Karpas-422 (cell line): Measurements from ENCODE around the gene CPNE5. TPM values are rescaled to one million over a fixed set of nuclear protein-coding genes. Genes with fewer than 3 reads are reported as not detected.
A peak's percentile ranks its signal among the peaks of the same experiment; 100 is the strongest.

Experiments
- DNase-seq: peaks from one replicate; pipeline ENCODE4 v3.0.0-alpha.2; 2015
- H2AFZ ChIP-seq: fragments of 200-600 bp; sonication (generic); 2 replicates; pipeline ENCODE4 v1.6.1; 2014; ENCODE audit warnings: antibody characterized with exemption, low read length, mixed read lengths
- H3K27ac ChIP-seq: fragments of 200-600 bp; sonication (generic); 2 replicates; pipeline ENCODE4 v1.5.1; 2014; ENCODE audit warnings: mild to moderate bottlenecking, low read length, moderate library complexity
- H3K27me3 ChIP-seq: fragments of 200-600 bp; sonication (generic); 2 replicates; pipeline ENCODE4 v1.6.1; 2014; ENCODE audit warnings: low read length, mixed read lengths
- H3K36me3 ChIP-seq: fragments of 200-600 bp; sonication (generic); 2 replicates; pipeline ENCODE4 v1.6.1; 2014; ENCODE audit warnings: low read length, mixed read lengths; ENCODE audit not compliant: insufficient read depth
- H3K4me1 ChIP-seq: fragments of 200-600 bp; sonication (generic); 2 replicates; pipeline ENCODE4 v1.6.1; 2014; ENCODE audit warnings: mild to moderate bottlenecking, low read length, mixed read lengths
- H3K4me2 ChIP-seq: fragments of 200-600 bp; sonication (generic); 2 replicates; pipeline ENCODE4 v1.6.1; 2014; ENCODE audit warnings: low read length, low read depth, mild to moderate bottlenecking; ENCODE audit not compliant: poor library complexity, severe bottlenecking
- H3K4me3 ChIP-seq: fragments of 200-600 bp; sonication (generic); 2 replicates; pipeline ENCODE4 v1.5.1; 2014; ENCODE audit warnings: mild to moderate bottlenecking, antibody characterized with exemption, low read length, mixed read lengths
- H3K79me2 ChIP-seq: fragments of 200-600 bp; sonication (generic); 2 replicates; pipeline ENCODE4 v1.6.1; 2014; ENCODE audit warnings: mild to moderate bottlenecking, low read length, mixed read lengths
- H3K9ac ChIP-seq: fragments of 200-600 bp; sonication (generic); 2 replicates; pipeline ENCODE4 v1.6.0; 2014; ENCODE audit warnings: low read length
- H3K9me2 ChIP-seq: fragments of 200-600 bp; sonication (generic), shearing (Covaris generic); replicated peaks from 2 replicates; pipeline ENCODE4 v1.6.0; 2014; ENCODE audit warnings: mild to moderate bottlenecking, low read length, moderate library complexity; ENCODE audit not compliant: insufficient read depth
- H3K9me3 ChIP-seq: fragments of 300-700, 200-600 bp; sonication (generic); 2 replicates; pipeline ENCODE4 v1.6.1; 2014; ENCODE audit warnings: low read length, mixed read lengths
- H4K20me1 ChIP-seq: fragments of 200-600 bp; sonication (generic); 2 replicates; pipeline ENCODE4 v1.6.1; 2014; ENCODE audit warnings: mild to moderate bottlenecking, antibody characterized with exemption, low read length, low read depth; ENCODE audit not compliant: insufficient read depth
- total RNA-seq: library from RNA; depleted of rRNA; stranded (reverse); fragments of >200 nt; shearing (Covaris generic); gene quantifications from 2 replicates; pipeline ENCODE4 v1.2.3, GENCODE V29; 2014; ENCODE audit warnings: low replicate concordance

The CPNE5 gene
- total RNA-seq, 1 experiment from 2014 or later = 0.63 TPM

DNA sequence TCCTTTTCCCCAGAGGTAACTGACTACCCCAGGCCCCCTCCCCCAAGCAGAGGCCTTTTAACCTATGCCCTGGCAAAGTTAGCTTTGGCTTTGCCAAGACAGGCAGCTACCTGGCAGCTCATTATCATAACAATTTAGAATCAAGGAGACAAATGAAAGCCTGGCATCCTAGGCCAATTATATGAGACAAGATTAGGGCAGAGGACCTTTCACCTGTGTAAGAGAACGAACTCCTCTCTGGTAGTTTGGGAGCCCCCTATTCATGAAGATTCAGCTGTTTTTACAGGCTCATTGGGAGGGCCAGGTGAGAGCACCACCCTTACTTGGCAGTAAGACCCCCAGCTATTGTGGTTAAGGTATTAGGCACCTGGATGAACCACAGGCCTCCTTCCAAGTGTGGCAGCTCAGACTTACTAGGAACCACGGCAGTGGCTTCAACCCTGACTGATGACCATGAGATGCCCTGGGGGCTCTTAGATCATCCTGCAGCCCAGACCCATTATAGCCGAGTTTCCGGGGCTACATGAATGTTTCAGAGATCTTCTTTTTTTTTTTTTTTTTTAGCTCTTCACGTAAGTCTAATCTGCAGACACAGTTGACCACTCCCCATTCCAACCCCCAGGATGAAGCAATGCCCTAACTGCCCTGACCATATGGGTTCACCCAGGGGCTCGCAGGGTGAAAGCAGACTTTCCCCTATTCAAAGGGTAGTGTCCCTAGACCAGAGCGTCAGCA lies 85.4 kb downstream of the CPNE5 start:
- Histone ChIP-seq H3K9me3 (no peaks in the 10 kb centered on the region), H3K9me2 (no peaks in the 10 kb centered on the region), H3K36me3 (no peaks in the 10 kb centered on the region), H3K27me3 (no peaks in the 10 kb centered on the region), H3K79me2 (no peaks in the 10 kb centered on the region), H3K9ac (0 out of 2 replicates have a peak overlapping the region, but pooled peaks have one; percentile 22), H3K27ac (no peak overlapping the region), H3K4me1 (peaks cover 62% of the 10 kb centered on the region), H3K4me3 (no peak overlapping the region), H3K4me2 (peak overlapping the region; percentile 45), H4K20me1 (no peaks in the 10 kb centered on the region), H2AFZ (no peak overlapping the region)
- no peak for DNase-seq

DNA sequence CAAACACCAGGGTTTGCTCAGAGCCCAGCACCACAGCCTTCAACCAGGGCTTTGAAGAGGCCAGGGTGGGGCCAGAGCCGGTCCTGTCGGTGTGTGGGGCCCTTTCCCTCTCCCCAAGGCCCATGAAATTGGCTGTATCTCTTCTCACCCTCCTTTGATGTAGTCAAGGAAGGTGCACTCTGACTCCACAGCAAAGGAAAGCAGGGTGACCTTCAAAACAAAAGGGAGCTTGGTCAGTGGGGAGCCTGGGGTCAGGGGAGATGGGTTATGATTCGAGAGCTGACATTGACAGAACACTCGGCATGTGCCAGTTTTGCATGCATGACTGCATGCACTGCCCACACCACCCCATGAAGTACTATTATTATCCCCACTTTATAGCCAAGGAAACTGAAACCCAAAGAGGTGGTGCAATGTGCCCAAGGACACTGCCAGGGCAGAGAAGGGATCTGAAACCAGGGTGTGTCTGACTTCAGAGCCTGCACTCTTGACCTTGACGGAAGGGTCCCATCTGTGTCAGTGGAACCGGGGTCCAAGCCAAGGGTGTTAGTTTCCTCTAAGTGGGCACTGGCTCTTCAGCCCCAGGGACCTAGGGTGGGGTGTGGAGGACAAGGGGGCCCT lies 86.2 kb downstream of the CPNE5 start:
- H3K4me3 ChIP-seq = no peak overlapping the region
- no peak overlapping the region for H2AFZ ChIP-seq
- no peaks in the 10 kb centered on the region for H3K36me3 ChIP-seq
- DNase-seq = peak; percentile 70
- H3K9ac ChIP-seq = peak overlapping the region; percentile 22; the same call in 1 of the 2 replicates
- no peaks in the 10 kb centered on the region for H3K79me2 ChIP-seq
- no peaks in the 10 kb centered on the region for H3K9me3 ChIP-seq
- no peaks in the 10 kb centered on the region for H4K20me1 ChIP-seq
- no peaks in the 10 kb centered on the region for H3K9me2 ChIP-seq
- H3K27me3 ChIP-seq = no peaks in the 10 kb centered on the region; the same call in 1 of the 2 replicates
- H3K4me1 ChIP-seq = peaks cover 56% of the 10 kb centered on the region
- no peak overlapping the region for H3K27ac ChIP-seq
- peak overlapping the region; percentile 45 for H3K4me2 ChIP-seq

DNA sequence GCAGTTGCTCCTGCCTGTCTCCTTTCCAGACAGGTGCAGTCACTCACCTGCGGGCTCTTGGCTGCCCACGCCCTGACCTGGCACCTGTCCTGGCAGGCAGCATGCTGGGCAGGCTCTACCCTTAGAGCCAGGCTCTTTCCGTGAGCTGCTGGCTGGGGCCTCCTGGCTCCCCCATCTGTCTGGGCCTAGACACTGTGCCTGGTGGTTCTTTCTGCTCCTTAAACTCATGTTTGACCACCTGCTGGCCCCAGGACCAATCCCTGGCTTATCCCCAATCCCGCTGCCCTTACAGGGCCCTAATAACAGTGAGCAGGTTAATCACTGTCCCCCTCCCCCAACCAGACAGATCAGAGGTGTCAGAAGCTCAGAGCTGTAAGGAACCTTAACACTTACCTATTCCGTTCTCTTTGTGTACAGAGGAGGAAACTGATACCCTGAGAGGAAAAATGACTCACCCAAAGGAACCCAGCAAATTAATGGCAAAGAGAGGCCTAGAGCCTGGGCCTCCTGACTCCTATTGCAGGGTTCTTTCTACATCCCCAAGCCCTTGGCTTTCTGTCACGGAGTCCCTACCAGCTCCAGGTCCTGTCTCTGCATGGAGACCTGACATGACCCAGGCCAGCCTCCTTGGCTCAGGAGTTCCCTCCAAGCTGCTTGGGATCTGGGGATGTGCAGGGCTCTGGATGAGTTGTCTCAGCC lies 86.9 kb downstream of the CPNE5 start:
- H3K27ac ChIP-seq = no peak overlapping the region
- H3K9me2 ChIP-seq = no peaks in the 10 kb centered on the region
- no peak for DNase-seq
- no peaks in the 10 kb centered on the region for H4K20me1 ChIP-seq
- H3K9ac ChIP-seq = peak overlapping the region; percentile 14; the same call in 1 of the 2 replicates
- no peaks in the 10 kb centered on the region; the same call in 1 of the 2 replicates for H3K27me3 ChIP-seq
- peaks cover 49% of the 10 kb centered on the region for H3K4me1 ChIP-seq
- H3K9me3 ChIP-seq = no peaks in the 10 kb centered on the region
- no peak overlapping the region for H2AFZ ChIP-seq
- H3K36me3 ChIP-seq = no peaks in the 10 kb centered on the region
- no peak overlapping the region for H3K4me2 ChIP-seq
- no peaks in the 10 kb centered on the region for H3K79me2 ChIP-seq
- H3K4me3 ChIP-seq = no peak overlapping the region

DNA sequence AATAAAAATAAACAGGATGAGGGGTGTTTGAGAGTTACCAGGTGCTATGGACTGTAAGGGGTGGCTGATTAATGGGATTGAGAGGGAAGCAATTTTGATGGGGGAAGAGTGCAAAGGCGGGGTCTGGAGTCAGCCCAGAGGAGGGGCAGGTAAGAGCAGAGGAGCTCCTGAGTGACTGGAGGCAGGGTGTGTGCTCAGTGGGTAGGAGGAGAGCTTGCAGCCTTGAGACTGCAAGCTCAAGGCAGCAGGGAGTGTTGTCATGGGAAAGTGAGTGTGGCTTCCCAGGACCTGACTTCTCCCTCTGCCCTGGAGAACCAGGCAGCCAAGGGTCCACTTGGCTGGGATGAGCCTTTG lies 87.4 kb downstream of the CPNE5 start:
- no peaks in the 10 kb centered on the region for H3K9me3 ChIP-seq
- no peak overlapping the region for H2AFZ ChIP-seq
- DNase-seq = no peak
- no peaks in the 10 kb centered on the region for H4K20me1 ChIP-seq
- no peaks in the 10 kb centered on the region for H3K79me2 ChIP-seq
- H3K9ac ChIP-seq = no peak overlapping the region
- no peak overlapping the region for H3K27ac ChIP-seq
- H3K27me3 ChIP-seq = no peaks in the 10 kb centered on the region; the same call in 1 of the 2 replicates
- H3K36me3 ChIP-seq = no peaks in the 10 kb centered on the region
- no peak overlapping the region for H3K4me2 ChIP-seq
- H3K4me1 ChIP-seq = peaks cover 44% of the 10 kb centered on the region
- no peaks in the 10 kb centered on the region for H3K9me2 ChIP-seq
- no peak overlapping the region for H3K4me3 ChIP-seq

DNA sequence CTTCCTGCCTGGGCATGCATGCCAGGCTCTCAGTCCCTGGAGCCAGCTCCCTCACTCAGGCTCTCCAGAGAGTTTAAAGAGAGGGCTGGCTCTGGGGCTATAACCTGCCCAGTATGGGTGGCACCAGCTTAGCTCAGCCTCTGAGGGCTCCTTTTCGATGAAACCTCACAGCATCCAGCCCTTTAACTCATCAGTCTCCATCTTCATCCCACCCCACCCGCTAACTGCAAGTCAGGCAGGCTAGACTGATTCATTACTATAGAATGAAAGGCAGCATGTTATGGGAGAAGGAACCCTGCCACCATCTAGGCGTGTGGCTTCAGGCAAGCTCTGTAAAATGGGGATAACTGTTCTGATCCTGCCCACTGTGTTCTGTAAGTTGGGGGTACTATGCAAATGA lies 88.2 kb downstream of the CPNE5 start:
- Histone ChIP-seq H3K9ac (no peak overlapping the region), H3K4me1 (peaks cover 37% of the 10 kb centered on the region), H3K9me3 (no peaks in the 10 kb centered on the region), H3K79me2 (no peaks in the 10 kb centered on the region), H3K27me3 (no peaks in the 10 kb centered on the region; the same call in 1 of the 2 replicates), H3K36me3 (no peaks in the 10 kb centered on the region), H3K4me3 (no peak overlapping the region), H3K4me2 (no peak overlapping the region), H4K20me1 (no peaks in the 10 kb centered on the region), H2AFZ (no peak overlapping the region), H3K9me2 (no peaks in the 10 kb centered on the region), H3K27ac (no peak overlapping the region)
- DNase-seq = no peak

DNA sequence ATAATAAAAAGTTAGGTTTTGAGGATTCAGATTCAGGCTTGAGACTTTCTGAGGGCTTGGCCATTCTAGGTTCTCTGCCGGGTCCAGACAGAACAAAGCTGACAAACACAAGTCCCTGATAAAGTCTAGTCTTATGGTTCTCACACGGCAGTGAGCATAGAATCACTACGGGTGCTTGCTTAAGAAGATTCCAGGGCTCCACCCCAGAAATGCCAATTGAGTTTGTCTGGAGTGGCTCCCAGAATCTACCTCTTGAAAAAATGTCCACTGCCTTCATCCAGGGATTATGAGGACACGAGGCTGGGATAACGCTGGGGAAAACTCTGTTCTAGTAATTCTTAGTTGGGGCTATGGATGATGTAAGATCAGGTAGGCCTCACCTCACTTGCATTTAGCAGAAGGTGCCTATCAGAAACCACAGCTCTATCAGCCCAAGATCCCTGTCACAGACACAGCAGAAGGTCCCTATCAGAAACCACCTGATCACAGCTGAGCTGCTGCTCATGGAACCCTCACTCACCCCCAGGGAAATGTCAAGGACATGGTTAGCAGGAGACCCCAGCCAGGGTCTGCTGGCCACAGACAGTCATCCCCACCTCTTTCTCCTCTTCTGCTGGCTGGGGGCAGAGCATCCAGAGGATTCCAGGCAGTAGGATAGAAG lies 89.3 kb downstream of the CPNE5 start:
- Histone ChIP-seq H3K27me3 (no peaks in the 10 kb centered on the region; the same call in 1 of the 2 replicates), H4K20me1 (no peaks in the 10 kb centered on the region), H3K9me2 (no peaks in the 10 kb centered on the region), H2AFZ (no peak overlapping the region), H3K27ac (no peak overlapping the region), H3K4me1 (peaks cover 27% of the 10 kb centered on the region), H3K9ac (no peak overlapping the region), H3K4me2 (no peak overlapping the region), H3K36me3 (no peaks in the 10 kb centered on the region), H3K4me3 (no peak overlapping the region), H3K79me2 (no peaks in the 10 kb centered on the region), H3K9me3 (no peaks in the 10 kb centered on the region)
- DNase-seq = no peak

DNA sequence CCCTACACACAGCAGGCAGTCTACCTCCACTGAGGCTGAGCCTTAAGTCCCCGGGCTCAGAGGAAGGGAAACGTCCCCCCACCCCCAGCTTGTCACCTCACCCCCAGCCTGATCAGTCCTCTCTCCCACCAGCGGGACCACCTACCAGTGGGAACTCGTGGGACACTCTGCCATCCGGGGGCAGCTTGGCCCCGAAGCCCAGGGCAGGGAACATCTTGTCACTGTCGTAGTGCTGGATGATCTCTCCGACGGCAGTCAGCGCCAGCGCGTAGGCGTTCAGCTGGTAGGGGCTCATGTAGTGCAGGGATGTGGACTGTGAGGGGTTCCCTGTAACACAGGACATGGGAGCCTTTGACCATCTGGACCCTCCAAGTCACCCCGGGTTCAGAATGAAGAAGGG lies 93.0 kb downstream of the CPNE5 start:
- Histone ChIP-seq H3K4me1 (no peaks in the 10 kb centered on the region), H3K4me2 (no peak overlapping the region), H3K79me2 (no peaks in the 10 kb centered on the region), H2AFZ (no peak overlapping the region), H3K9me2 (no peaks in the 10 kb centered on the region), H3K36me3 (no peaks in the 10 kb centered on the region), H3K4me3 (no peak overlapping the region), H3K9me3 (no peaks in the 10 kb centered on the region), H3K9ac (no peak overlapping the region), H3K27me3 (no peaks in the 10 kb centered on the region; the same call in 1 of the 2 replicates), H3K27ac (no peak overlapping the region), H4K20me1 (no peaks in the 10 kb centered on the region)
- DNase-seq = no peak

DNA sequence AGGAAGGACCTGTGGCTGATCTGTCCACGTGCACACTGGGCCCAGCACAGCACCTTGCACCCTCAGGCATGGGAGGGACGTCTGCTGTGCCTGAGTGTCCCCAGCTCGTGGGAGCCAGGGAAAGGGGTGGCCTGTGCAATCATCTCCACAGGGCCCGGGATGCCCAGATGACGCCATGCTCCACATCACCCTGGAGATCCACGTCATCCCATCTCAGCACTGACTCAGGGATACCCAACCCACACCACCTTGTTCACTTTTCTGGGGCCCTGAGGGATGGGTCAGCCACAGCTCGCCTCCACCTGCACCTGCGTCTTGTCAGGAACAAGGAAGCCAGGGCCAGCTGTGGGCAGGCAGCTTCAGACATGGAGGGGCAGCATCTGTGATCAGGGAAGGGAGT lies 93.4 kb downstream of the CPNE5 start:
- H3K9ac ChIP-seq = no peak overlapping the region
- no peak overlapping the region for H3K4me3 ChIP-seq
- no peaks in the 10 kb centered on the region for H3K36me3 ChIP-seq
- no peak overlapping the region for H3K4me2 ChIP-seq
- no peaks in the 10 kb centered on the region; the same call in 1 of the 2 replicates for H3K27me3 ChIP-seq
- no peaks in the 10 kb centered on the region for H4K20me1 ChIP-seq
- no peak overlapping the region for H3K27ac ChIP-seq
- H3K79me2 ChIP-seq = no peaks in the 10 kb centered on the region
- H2AFZ ChIP-seq = no peak overlapping the region
- DNase-seq = no peak
- no peaks in the 10 kb centered on the region for H3K4me1 ChIP-seq
- H3K9me3 ChIP-seq = no peaks in the 10 kb centered on the region
- no peaks in the 10 kb centered on the region for H3K9me2 ChIP-seq
